Measurements from ENCODE around the gene NCOR2. TPM values are rescaled to one million over a fixed set of nuclear protein-coding genes. Genes with fewer than 3 reads are reported as not detected.

NCOR2 gene
- total RNA-seq, 1 experiment from 2014 or later, result 326 TPM

- TF ChIP-seq KAT7 (CRISPR knock-in tag; IDR thresholded peaks at IDR 0.05; ENCODE audit: borderline replicate concordance) (no peak), ZMAT4 (CRISPR knock-in tag; IDR thresholded peaks at IDR 0.05) (no peak), ZBTB43 (CRISPR knock-in tag; IDR thresholded peaks at IDR 0.05) (no peak), GABPB1 (CRISPR knock-in tag; IDR thresholded peaks at IDR 0.05) (no peak), NR2C2 (CRISPR knock-in tag; IDR thresholded peaks at IDR 0.05) (no peak)
- DNase-seq (ENCODE audit: low spot score) (peak; percentile 69), ATAC-seq (peak; percentile 84)
- Mint-ChIP-seq H3K27ac (peak overlapping the region; percentile 95), H3K4me1 (peaks cover 67% of the 10 kb centered on the region), H3K4me3 (peak overlapping the region; percentile 33; the same call in 1 of the 2 replicates), H3K36me3 (peaks cover 3% of the 10 kb centered on the region; the same call in 1 of the 2 replicates), H3K9me3 (peaks cover 6% of the 10 kb centered on the region; the same call in 1 of the 2 replicates), H3K27me3 (ENCODE audit: low read depth) (no peaks in the 10 kb centered on the region)
- ChIA-PET POLR2A (interaction anchor here (1.2 kb wide), 1 partner anchor 13 kb away, joined by 4 read pairs; no protein-coding TSS in a partner anchor), CTCF (interaction anchor here (1.0 to 1.7 kb wide), 10 partner anchors 9 to 183 kb away, joined by 3 to 6 read pairs (median 3); partner anchors contain the start of gene NCOR2)
These were observed 15.9 kb downstream of the NCOR2 start for GRCh38 chr12:124551268-124552144.

DNA sequence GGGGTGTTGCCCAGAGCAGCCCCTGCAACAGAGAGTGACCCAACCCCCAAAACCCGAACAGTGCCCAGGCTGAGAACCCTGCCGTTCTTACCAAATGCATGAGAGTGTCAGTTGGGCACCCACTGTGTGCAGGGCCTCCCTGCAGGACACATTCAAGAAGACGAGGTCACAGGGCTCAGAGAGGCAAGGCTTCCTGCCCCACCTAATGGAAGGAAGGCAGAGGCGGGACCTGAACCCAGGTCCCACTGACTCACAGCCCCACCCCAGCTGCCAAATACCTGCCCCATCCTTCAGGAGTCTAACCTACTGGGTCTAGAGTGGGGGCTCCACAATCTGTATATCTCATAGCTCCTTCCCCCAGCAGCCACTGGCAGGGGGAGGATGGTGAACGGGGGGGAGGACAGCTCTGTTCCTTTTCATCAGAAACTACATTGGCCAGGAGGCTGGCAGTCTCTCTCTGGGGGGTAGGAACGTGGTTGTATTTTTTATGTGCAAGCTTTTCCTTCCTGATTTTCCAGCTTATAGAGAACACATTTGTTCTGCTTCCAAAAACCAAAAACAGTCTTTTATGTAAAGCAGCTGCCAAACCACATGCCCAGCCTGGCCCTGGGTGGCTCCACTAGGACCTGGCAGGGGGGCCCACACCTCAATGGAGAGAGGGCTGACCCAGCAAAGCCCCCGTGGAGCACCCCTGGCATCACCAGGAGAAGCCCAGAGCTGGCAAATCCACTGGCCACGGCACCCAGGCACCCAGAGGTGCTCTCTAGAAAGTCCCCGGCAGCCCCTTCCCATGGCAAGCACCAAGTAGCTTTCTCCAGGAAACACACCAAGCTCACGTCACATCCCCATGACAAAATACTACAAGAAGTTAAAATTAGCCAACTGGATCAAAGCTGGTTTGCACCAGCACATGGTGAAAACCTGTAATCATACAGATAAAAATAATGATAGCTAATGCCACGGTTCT, 17.0 kb downstream of the NCOR2 start:
- ChIA-PET POLR2A (interaction anchor here (1.2 kb wide), 1 partner anchor 14 kb away, joined by 4 read pairs; no protein-coding TSS in a partner anchor), CTCF (interaction anchor here (1.1 to 1.6 kb wide), 6 partner anchors 11 to 184 kb away, joined by 3 to 5 read pairs (median 3); no protein-coding TSS in a partner anchor)
- H3K27me3 Mint-ChIP-seq (ENCODE audit: low read depth), result no peaks in the 10 kb centered on the region
- ATAC-seq, result no peak
- no peak for DNase-seq (ENCODE audit: low spot score)
- H3K4me1 Mint-ChIP-seq, result peaks cover 68% of the 10 kb centered on the region
- peaks cover 3% of the 10 kb centered on the region; the same call in 1 of the 2 replicates for H3K36me3 Mint-ChIP-seq
- H3K4me3 Mint-ChIP-seq, result no peak overlapping the region; the same call in 1 of the 2 replicates
- peak overlapping the region; percentile 60 for H3K27ac Mint-ChIP-seq
- H3K9me3 Mint-ChIP-seq, result peaks cover 6% of the 10 kb centered on the region; the same call in 1 of the 2 replicates
- TF ChIP-seq PRDM15 (CRISPR knock-in tag; IDR thresholded peaks at IDR 0.05), result no peak
- TF ChIP-seq, protein P1, sequence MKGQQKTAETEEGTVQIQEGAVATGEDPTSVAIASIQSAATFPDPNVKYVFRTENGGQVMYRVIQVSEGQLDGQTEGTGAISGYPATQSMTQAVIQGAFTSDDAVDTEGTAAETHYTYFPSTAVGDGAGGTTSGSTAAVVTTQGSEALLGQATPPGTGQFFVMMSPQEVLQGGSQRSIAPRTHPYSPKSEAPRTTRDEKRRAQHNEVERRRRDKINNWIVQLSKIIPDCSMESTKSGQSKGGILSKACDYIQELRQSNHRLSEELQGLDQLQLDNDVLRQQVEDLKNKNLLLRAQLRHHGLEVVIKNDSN (CRISPR knock-in tag; IDR thresholded peaks at IDR 0.05), result no peak
- TF ChIP-seq NR2C2 (CRISPR knock-in tag; IDR thresholded peaks at IDR 0.05), result no peak
- TF ChIP-seq TEAD4 (CRISPR knock-in tag; IDR thresholded peaks at IDR 0.05), result no peak
- TF ChIP-seq, protein P2, sequence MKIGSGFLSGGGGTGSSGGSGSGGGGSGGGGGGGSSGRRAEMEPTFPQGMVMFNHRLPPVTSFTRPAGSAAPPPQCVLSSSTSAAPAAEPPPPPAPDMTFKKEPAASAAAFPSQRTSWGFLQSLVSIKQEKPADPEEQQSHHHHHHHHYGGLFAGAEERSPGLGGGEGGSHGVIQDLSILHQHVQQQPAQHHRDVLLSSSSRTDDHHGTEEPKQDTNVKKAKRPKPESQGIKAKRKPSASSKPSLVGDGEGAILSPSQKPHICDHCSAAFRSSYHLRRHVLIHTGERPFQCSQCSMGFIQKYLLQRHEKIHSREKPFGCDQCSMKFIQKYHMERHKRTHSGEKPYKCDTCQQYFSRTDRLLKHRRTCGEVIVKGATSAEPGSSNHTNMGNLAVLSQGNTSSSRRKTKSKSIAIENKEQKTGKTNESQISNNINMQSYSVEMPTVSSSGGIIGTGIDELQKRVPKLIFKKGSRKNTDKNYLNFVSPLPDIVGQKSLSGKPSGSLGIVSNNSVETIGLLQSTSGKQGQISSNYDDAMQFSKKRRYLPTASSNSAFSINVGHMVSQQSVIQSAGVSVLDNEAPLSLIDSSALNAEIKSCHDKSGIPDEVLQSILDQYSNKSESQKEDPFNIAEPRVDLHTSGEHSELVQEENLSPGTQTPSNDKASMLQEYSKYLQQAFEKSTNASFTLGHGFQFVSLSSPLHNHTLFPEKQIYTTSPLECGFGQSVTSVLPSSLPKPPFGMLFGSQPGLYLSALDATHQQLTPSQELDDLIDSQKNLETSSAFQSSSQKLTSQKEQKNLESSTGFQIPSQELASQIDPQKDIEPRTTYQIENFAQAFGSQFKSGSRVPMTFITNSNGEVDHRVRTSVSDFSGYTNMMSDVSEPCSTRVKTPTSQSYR (CRISPR knock-in tag; IDR thresholded peaks at IDR 0.05), result no peak
- TF ChIP-seq ATF1 (CRISPR knock-in tag; IDR thresholded peaks at IDR 0.05), result no peak
- TF ChIP-seq NFE2L1 (CRISPR knock-in tag; IDR thresholded peaks at IDR 0.05), result no peak
- TF ChIP-seq SP1 (CRISPR knock-in tag; conservative IDR thresholded peaks at IDR 0.05), result no peak
- no peak for TF ChIP-seq ZBTB21 (CRISPR knock-in tag; IDR thresholded peaks at IDR 0.05; ENCODE audit: borderline replicate concordance)
- TF ChIP-seq ATF2 (CRISPR knock-in tag; IDR thresholded peaks at IDR 0.05; ENCODE audit: borderline replicate concordance, low read depth), result no peak
- TF ChIP-seq GRHL2 (CRISPR knock-in tag; IDR thresholded peaks at IDR 0.05; ENCODE audit: insufficient replicate concordance, severe bottlenecking), result no peak
- TF ChIP-seq NFATC4 (CRISPR knock-in tag; IDR thresholded peaks at IDR 0.05), result no peak
- no peak for TF ChIP-seq RELA (CRISPR knock-in tag; IDR thresholded peaks at IDR 0.05; ENCODE audit: borderline replicate concordance)
- no peak for TF ChIP-seq ELF4 (CRISPR knock-in tag; IDR thresholded peaks at IDR 0.05; ENCODE audit: low read depth)
- no peak for TF ChIP-seq EMX1 (CRISPR knock-in tag; IDR thresholded peaks at IDR 0.05)
- TF ChIP-seq ZNF423 (CRISPR knock-in tag; IDR thresholded peaks at IDR 0.05), result no peak
- TF ChIP-seq CREM (CRISPR knock-in tag; IDR thresholded peaks at IDR 0.05), result no peak

All from WTC11 (cell line).